GM21515 (cell line): ENCODE data around the gene CFAP206.
A peak's percentile ranks its signal among the peaks of the same experiment; 100 is the strongest.

ENCODE experiments used
- ATAC-seq: cut with Tn5 transposase; IDR thresholded peaks from one replicate; pipeline ENCODE4 v1.9.1; 2021; ENCODE audit not compliant: unreplicated experiment

The CFAP206 gene, protein sequence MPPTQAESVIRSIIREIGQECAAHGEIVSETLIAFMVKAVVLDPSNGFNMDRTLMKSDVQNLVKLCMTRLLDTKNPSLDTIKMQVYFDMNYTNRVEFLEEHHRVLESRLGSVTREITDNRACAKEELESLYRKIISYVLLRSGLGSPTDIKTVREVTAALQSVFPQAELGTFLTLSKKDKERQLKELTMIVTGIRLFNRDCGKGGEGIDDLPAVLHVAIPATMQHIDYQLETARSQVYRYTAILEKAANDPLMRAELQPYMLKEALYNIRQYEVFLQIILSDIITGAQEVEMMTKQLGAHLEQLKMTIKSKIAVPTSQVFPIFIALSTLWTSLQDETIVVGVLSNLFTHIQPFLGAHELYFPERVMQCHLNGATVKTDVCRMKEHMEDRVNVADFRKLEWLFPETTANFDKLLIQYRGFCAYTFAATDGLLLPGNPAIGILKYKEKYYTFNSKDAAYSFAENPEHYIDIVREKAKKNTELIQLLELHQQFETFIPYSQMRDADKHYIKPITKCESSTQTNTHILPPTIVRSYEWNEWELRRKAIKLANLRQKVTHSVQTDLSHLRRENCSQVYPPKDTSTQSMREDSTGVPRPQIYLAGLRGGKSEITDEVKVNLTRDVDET

GRCh38 chr6:87407901-87408720 is at the start of gene CFAP206:
TSS of gene CFAP206 (plus strand) at chr6:87407972. CDS start at chr6:87409840, 1,868 bp downstream.
- ATAC-seq = peak; percentile 80

- no peak for ATAC-seq
Observed at GRCh38 chr6:87364602-87365252, 43.0 kb upstream of the CFAP206 start.

GRCh38 chr6:87366072-87366827 is 41.5 kb upstream of the CFAP206 start:
- no peak for ATAC-seq

- ATAC-seq = no peak
Observed at GRCh38 chr6:87366899-87367298, 40.9 kb upstream of the CFAP206 start.

DNA sequence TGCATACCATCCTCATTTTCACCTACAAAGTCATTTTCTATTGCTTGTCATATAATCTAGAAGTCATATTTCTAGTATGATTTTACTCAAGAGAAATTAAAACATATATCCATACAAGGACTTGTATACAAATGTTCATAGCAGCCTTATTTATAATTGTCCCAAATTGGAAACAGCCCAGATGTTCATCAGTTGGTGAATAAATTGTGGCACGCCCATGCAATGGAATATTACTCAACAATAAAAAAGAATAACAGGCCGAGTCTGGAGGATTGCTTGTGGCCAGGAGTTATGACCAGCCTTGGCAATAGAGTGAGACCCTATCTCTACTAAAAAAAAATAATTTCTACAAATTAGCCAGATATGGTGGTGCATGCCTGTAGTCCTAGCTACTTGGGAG is 34.4 kb upstream of the CFAP206 start:
- ATAC-seq = no peak

DNA sequence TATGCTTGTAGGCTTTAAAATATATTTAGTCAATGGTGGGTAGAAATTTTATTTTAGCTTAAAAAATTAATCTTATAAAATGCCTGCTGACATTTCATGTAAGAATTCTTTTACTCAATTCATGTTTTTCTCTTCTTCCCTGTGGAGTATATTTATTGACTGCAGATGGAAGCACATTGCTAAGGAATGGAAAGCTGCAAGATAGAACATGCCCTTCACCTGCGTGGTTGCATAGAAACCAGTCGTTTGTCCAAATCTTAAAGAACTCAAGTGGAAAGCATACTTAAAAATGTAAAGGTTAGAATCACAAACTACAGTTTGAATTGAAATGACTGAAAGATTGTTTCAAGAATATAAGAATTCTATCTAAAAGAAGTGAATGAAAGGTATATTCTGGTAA is 32.5 kb upstream of the CFAP206 start:
- ATAC-seq = no peak

DNA sequence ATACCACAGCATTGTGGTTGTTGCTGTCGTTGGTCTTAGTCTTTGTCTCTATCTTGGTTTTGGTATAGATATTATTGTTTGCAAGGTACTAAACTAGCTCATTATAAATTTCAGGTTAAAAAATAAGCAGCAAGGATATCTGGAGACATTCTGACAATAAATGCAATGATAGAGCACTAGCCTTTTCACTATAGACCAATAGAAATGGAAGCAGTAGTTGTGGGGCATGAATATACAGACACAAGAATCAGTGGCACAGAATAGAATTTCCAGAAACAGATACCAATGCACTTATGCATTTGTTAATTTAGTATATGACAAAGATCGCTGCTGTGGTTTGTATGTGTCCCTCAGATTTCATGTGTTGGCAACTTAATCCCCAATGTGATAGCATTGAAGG is 31.1 kb upstream of the CFAP206 start:
- ATAC-seq = no peak

DNA sequence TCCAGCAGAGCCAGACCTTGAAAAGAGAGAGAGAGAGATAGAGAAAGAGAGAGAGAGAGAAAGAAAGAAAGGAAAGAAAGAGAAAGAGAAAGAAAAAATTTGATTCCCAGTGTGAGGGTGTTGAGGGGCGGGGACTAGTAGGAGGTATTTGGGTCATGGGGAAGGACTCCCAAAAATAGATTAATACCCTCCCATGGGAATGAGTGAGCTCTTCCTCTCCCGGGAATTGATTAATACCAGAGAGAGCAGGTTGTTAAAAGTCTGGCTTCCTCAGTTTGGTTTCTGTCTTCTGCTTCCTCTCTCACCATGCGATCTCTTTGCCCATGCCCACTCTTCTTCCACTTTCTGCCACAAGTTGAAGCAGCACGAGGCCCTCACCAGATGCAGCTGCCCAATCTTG is 28.8 kb upstream of the CFAP206 start:
- no peak for ATAC-seq

- ATAC-seq = no peak
Observed at GRCh38 chr6:87382861-87383260, 24.9 kb upstream of the CFAP206 start.

DNA sequence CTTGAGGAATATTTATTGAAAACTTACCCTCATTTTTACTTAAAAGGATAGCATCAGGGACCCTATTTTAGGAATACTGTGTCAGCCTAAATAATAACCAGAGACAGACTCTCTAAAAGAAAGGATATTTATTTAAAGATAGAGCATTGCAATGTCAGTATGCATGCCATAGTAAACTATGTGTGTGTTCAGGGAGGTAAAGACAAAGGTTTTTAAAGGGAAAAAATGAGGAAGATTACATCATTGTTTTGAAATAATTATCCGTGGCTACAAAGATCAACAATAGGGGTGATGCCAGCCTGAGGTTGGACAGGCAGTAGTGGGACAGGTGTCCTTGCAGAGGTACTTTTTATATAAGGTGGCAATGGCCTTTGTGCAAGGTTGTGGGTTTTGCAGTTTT is 23.7 kb upstream of the CFAP206 start:
- ATAC-seq = no peak

GRCh38 chr6:87384449-87384848 is 23.3 kb upstream of the CFAP206 start:
- no peak for ATAC-seq

DNA sequence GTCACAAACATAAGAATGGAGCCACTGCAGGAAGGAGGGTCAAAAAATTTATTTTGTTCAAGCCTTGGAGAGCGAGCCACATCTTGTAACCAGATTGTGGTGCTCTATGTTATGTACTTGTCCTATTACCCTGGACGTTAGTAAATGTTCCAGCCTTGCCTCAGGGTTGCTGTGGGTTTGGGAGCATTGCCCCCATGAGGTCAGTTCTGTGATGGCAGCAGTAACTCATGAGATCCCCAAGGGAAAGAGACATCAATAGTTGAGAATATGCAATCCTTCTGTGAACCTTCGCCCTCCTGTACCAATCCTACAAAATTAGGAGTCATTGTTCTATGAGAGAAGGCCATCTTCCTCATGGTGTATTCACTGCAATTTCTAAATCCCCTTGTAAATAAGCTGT is 16.4 kb upstream of the CFAP206 start:
- ATAC-seq = no peak

DNA sequence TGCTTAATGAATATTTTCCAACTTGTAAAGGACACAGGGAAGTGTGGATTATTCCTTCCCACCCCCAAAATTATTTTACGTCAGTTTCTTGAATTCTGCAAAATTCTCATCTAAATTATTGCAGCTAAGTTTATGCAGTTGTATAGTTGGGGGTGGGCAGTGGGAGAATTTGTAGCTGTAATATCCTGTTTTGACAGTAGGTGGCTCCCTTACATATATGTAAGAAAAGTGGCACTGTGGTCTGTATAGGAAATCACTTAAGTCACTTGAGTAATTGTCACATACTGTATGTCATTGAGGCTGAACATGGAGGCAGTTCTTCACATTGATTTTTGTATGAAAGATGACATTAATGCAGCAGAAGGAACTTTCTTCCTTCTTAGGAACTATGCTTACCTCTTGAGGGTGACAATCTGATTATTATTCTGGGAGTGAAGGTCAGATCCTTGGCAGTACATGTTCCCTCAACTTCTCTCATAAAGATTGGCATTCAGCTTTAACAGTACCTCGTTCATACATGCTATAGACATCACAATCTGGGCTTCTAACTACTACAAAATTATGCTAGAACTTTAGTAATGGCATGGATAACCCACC is 14.6 kb upstream of the CFAP206 start:
- no peak for ATAC-seq

DNA sequence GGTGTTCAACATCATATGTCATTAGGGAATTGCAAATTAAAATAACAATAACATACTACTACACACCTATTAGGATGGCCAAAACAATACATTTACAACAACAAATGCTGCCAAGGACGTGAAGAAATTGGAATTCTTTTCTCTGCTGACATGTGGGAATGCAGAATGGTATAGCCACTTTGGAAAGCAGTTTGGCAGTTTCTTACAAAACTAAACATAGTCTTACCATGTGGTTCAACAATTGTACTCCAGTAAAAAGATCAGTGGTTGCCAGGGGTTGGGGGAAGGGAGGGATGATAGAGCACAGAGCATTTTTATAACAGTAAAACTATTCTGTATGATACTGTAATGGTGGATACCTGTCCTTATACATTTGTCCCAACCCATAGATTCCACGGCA is 12.3 kb upstream of the CFAP206 start:
- ATAC-seq = no peak

GRCh38 chr6:87396595-87397392 is 11.0 kb upstream of the CFAP206 start:
- peak; percentile 89 for ATAC-seq

GRCh38 chr6:87397656-87398055 is 10.1 kb upstream of the CFAP206 start:
- ATAC-seq = no peak

- no peak for ATAC-seq
Observed at GRCh38 chr6:87401832-87402231, 5.9 kb upstream of the CFAP206 start.

GRCh38 chr6:87407561-87407900 is 241 bp upstream of the CFAP206 start:
- ATAC-seq = peak; percentile 19

DNA sequence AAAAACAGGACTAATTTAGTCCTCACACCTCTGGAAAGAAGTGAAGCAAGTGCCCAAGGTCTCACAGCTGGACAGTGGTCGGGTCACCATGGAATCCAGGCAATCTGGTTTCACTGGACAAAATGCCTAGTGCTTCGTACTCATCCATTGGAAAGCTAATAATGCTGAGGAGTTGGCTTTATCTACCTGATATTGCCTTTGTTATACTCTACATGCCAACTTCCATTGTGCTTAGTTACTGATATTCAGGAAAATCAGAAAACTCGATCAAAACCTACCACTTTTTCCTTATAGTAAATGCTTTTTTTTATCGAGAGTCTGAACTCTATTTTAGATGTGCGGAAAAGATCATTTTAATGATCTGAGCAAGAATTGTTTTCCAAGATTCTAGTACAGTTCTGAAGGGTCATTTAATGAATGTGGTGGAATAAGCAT is 966 bp downstream of the CFAP206 start:
- ATAC-seq = peak; percentile 22
